Endothelial cell of umbilical vein (primary cell): Measurements from ENCODE around the gene SYNE1.

ENCODE experiments used
- CTCF ChIP-seq, 2 donors: IDR thresholded peaks; 1 replicate in 1 of 2; 2 replicates in 1 of 2; pipeline ENCODE4 v1.5.1; 2011; ENCODE audit warnings: low read length in 2 of 2, mild to moderate bottlenecking in 2 of 2, moderate library complexity in 2 of 2, control low read depth in 1 of 2, inconsistent platforms in 1 of 2, low read depth in 1 of 2; ENCODE audit not compliant: insufficient read depth in 1 of 2; ENCODE audit errors: extremely low read depth in 1 of 2
- POLR2A ChIP-seq: IDR thresholded peaks from 2 replicates; pipeline ENCODE4 v1.6.1; 2012; ENCODE audit warnings: low read depth, mild to moderate bottlenecking, control low read depth, low read length
- POLR2AphosphoS5 ChIP-seq: IDR thresholded peaks from 2 replicates; pipeline ENCODE4 v1.6.1; 2012; ENCODE audit warnings: low read depth, mild to moderate bottlenecking, control low read depth, low read length, moderate library complexity; ENCODE audit not compliant: insufficient read depth

DNA sequence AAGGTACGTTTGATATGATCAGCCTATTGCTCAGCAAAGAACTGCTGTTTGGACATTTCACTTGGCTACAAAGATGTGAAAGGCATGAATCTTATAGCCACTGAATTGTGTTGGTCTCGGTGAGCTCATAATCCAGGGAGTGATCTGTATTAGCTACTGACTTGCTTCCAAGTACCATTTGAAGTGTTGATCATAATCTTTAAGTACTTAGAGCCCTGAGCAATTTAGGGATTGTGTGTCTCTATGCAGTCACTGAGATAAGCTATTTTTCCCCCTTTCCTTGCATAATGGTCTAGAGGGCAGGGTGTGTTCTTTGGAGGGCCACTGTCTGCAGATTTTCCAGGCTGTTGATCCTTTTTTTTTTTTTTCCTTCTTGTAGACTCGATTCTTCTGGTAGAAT lies 436.0 kb downstream of the SYNE1 start:
- TF ChIP-seq CTCF (IDR thresholded peaks at IDR 0.05; ENCODE audit: extremely low read depth in 1 of 2, insufficient read depth in 1 of 2, low read depth in 1 of 2, low read length in 2 of 2) (no peak), POLR2A (no peak), POLR2AphosphoS5 (no peak)
